Tibial artery (tissue), 4 donors: ENCODE results near the gene COX4I1.

Experiments used
- DNase-seq, 2 donors: peaks; one replicate each; pipeline ENCODE4 v3.0.0-alpha.2; 2019
- H3K27ac ChIP-seq, 2 donors: fragments of 200-600 bp; sonication (generic) in 1 of 2; 1 replicate in 1 of 2; 2 replicates in 1 of 2; pipeline ENCODE4 v1.5.1; 2018 to 2019; ENCODE audit warnings: mild to moderate bottlenecking in 1 of 2
- H3K27me3 ChIP-seq, 2 donors: fragments of 200-600 bp; sonication (generic) in 1 of 2; one replicate each; pipeline versions ENCODE4 v1.5.1 to v1.6.0; 2016 to 2019
- H3K36me3 ChIP-seq, 3 donors: fragments of 200-600 bp; sonication (generic) in 2 of 3; one replicate each; pipeline ENCODE4 v1.5.1; 2016 to 2019; ENCODE audit warnings: mild to moderate bottlenecking in 2 of 3
- H3K4me1 ChIP-seq, 4 donors: fragments of 200-600 bp; sonication (generic) in 2 of 4; 1 replicate in 3 of 4; 2 replicates in 1 of 4; pipeline ENCODE4 v1.5.1; 2016 to 2019
- H3K4me3 ChIP-seq, 2 donors: fragments of 200-600 bp; sonication (generic) in 1 of 2; 1 replicate in 1 of 2; 2 replicates in 1 of 2; pipeline ENCODE4 v1.5.1; 2018 to 2019; ENCODE audit warnings: mild to moderate bottlenecking in 2 of 2
- H3K9me3 ChIP-seq, 3 donors: fragments of 200-600 bp; sonication (generic) in 1 of 3; one replicate each; pipeline ENCODE4 v1.5.1; 2016 to 2019
- intact Hi-C: fragments of 100-400 bp; cut with DNase I; formaldehyde crosslinking; loops from one replicate; pipeline ENCODE4 v1.15.0; 2023; ENCODE audit warnings: low total_unique reads
- TF ChIP-seq, protein P1 (sequence below), 2 experiments: fragments of 200-600 bp in 1 of 2; fragments of 450-650 bp in 1 of 2; IDR thresholded peaks; one replicate each; pipeline ENCODE4 v1.5.1; 2017 to 2019; ENCODE audit warnings: antibody characterized with exemption in 2 of 2, mild to moderate bottlenecking in 1 of 2, moderate library complexity in 1 of 2

Gene COX4I1

GRCh38 chr16:85799497-85800320, at the start of gene COX4I1, which contains the start of gene EMC8:
Gene COX4I1, plus strand, starts transcription at chr16:85799695. Its CDS starts 1,511 bp downstream, at chr16:85801206.
Gene EMC8, minus strand, starts transcription at chr16:85799544. Its CDS starts 249 bp downstream, at chr16:85799295.
- H3K9me3 ChIP-seq = no peaks in the 10 kb centered on the region
- H3K4me1 ChIP-seq = peaks cover 0 to 34% (median 22%) of the 10 kb centered on the region in 4 donors
- TF ChIP-seq, protein P1, sequence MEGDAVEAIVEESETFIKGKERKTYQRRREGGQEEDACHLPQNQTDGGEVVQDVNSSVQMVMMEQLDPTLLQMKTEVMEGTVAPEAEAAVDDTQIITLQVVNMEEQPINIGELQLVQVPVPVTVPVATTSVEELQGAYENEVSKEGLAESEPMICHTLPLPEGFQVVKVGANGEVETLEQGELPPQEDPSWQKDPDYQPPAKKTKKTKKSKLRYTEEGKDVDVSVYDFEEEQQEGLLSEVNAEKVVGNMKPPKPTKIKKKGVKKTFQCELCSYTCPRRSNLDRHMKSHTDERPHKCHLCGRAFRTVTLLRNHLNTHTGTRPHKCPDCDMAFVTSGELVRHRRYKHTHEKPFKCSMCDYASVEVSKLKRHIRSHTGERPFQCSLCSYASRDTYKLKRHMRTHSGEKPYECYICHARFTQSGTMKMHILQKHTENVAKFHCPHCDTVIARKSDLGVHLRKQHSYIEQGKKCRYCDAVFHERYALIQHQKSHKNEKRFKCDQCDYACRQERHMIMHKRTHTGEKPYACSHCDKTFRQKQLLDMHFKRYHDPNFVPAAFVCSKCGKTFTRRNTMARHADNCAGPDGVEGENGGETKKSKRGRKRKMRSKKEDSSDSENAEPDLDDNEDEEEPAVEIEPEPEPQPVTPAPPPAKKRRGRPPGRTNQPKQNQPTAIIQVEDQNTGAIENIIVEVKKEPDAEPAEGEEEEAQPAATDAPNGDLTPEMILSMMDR (IDR thresholded peaks at IDR 0.05) = no peak
- peak within 1 kb of the TSS; percentile 89 to 93 for H3K4me3 ChIP-seq
- H3K36me3 ChIP-seq = peaks cover 23 to 54% (median 39%) of the 10 kb centered on the region in 3 donors
- peak within 1 kb of the TSS; percentile 79 to 86 for H3K27ac ChIP-seq
- intact Hi-C loops = no loop called here
- H3K27me3 ChIP-seq = no peaks in the 10 kb centered on the region
- peak; percentile 90 to 97 for DNase-seq

- DNase-seq = no peak
- no peak overlapping the region for H3K27ac ChIP-seq
- H3K36me3 ChIP-seq = no peaks in the 10 kb centered on the region
- peak overlapping the region in 1 of 2 donors; percentile 59 for H3K4me3 ChIP-seq
- intact Hi-C loops = no loop called here
- TF ChIP-seq, protein P1 (IDR thresholded peaks at IDR 0.05) = no peak
- peaks cover 0 to 29% (median 18%) of the 10 kb centered on the region in 4 donors for H3K4me1 ChIP-seq
- H3K9me3 ChIP-seq = no peaks in the 10 kb centered on the region
- H3K27me3 ChIP-seq = peaks cover 0 to 93% of the 10 kb centered on the region in 2 donors
Observed at GRCh38 chr16:85749771-85750145, 49.7 kb upstream of the COX4I1 start.

- no peaks in the 10 kb centered on the region for H3K36me3 ChIP-seq
- no peaks in the 10 kb centered on the region for H3K9me3 ChIP-seq
- H3K4me1 ChIP-seq = peaks cover 0 to 29% (median 18%) of the 10 kb centered on the region in 4 donors
- intact Hi-C loops = no loop called here
- DNase-seq = no peak
- peaks cover 0 to 90% of the 10 kb centered on the region in 2 donors for H3K27me3 ChIP-seq
- H3K27ac ChIP-seq = no peak overlapping the region
- TF ChIP-seq, protein P1 (IDR thresholded peaks at IDR 0.05) = no peak
- H3K4me3 ChIP-seq = peak overlapping the region; percentile 45 to 59
Observed at GRCh38 chr16:85750146-85750826, 49.2 kb upstream of the COX4I1 start.

- Histone ChIP-seq H3K27me3 (peaks cover 0 to 85% of the 10 kb centered on the region in 2 donors), H3K9me3 (no peaks in the 10 kb centered on the region), H3K4me3 (peak within 1 kb of the TSS; percentile 45 to 59), H3K27ac (no peak within 1 kb of the TSS), H3K36me3 (no peaks in the 10 kb centered on the region), H3K4me1 (peaks cover 0 to 29% (median 18%) of the 10 kb centered on the region in 4 donors)
- TF ChIP-seq, protein P1 (IDR thresholded peaks at IDR 0.05) = no peak
- DNase-seq = no peak
- intact Hi-C loops = no loop called here
Observed at GRCh38 chr16:85750827-85751697, 48.4 kb upstream of the COX4I1 start, which contains the start of gene C16orf74. Gene C16orf74, minus strand, starts transcription at chr16:85751096. Its CDS starts 15,879 bp downstream, at chr16:85735217.
